PC-3 (cell line): Measurements from ENCODE around the gene WNK1. TPM values are rescaled to one million over a fixed set of nuclear protein-coding genes. Genes with fewer than 3 reads are reported as not detected.
"Not testable (repeated sequence)": the region's sequence is repeated elsewhere in the genome, so short reads cannot be mapped to it uniquely, and the experiment has no call there.

ENCODE experiments used
- ATAC-seq: fragments of 200-7000 bp; cut with Tn5 transposase; 2 replicates; pipeline ENCODE4 v1.9.1; 2020; ENCODE audit warnings: mild to moderate bottlenecking, moderate library complexity
- BruUV-seq: library from RNA; stranded (reverse); fragments of 400-500 nt; replicated peaks from 2 replicates; lab custom pipeline; 2021; lab: Mats Ljungman, UMichigan
- CTCF ChIA-PET: fragments of 300-600 bp; sonication (Branson Sonifier 250); formaldehyde crosslinking; loops from one replicate; lab custom pipeline; 2022; ENCODE audit warnings: antibody characterized with exemption; lab: Charles Lee
- POLR2A ChIA-PET: fragments of 300-600 bp; sonication (Branson Sonifier 250); formaldehyde crosslinking; loops from one replicate; lab custom pipeline; 2022; ENCODE audit warnings: antibody characterized with exemption; ENCODE audit not compliant: unreplicated experiment; lab: Charles Lee
- DNase-seq: peaks from one replicate; pipeline ENCODE4 v3.0.0-alpha.2; 2015
- H2AFZ ChIP-seq: fragments of 300-600 bp; sonication (generic); 2 replicates; pipeline ENCODE4 v1.6.0; 2016; ENCODE audit warnings: antibody characterized with exemption, low read length
- H3F3A ChIP-seq: fragments of 300-600 bp; sonication (generic); one replicate; pipeline ENCODE4 v1.6.0; 2017; ENCODE audit warnings: antibody characterized with exemption, low read length, control low read depth, mild to moderate bottlenecking; ENCODE audit not compliant: unreplicated experiment
- H3K27ac ChIP-seq: fragments of 300-600 bp; sonication (generic); 2 replicates; pipeline ENCODE4 v1.5.1; 2016; ENCODE audit warnings: mild to moderate bottlenecking, low read length
- H3K27me3 ChIP-seq: fragments of 300-600 bp; sonication (generic); 2 replicates; pipeline ENCODE4 v1.6.1; 2016; ENCODE audit warnings: low read length, mixed read lengths
- H3K36me3 ChIP-seq: fragments of 300-600 bp; sonication (generic); 2 replicates; pipeline ENCODE4 v1.6.1; 2016; ENCODE audit warnings: low read depth, mixed run types, low read length, mixed read lengths
- H3K4me1 ChIP-seq: fragments of 300-600 bp; sonication (generic); 2 replicates; pipeline ENCODE4 v1.5.1; 2016; ENCODE audit warnings: low read length; ENCODE audit not compliant: insufficient read depth
- H3K4me2 ChIP-seq: fragments of 300-600 bp; sonication (generic); 2 replicates; pipeline ENCODE4 v1.6.0; 2016; ENCODE audit warnings: low read length
- H3K4me3 ChIP-seq: fragments of 300-600 bp; sonication (generic); 2 replicates; pipeline ENCODE4 v1.5.1; 2016; ENCODE audit warnings: mild to moderate bottlenecking, low read length, mixed read lengths
- H3K79me2 ChIP-seq: fragments of 300-600 bp; sonication (generic); 2 replicates; pipeline ENCODE4 v1.6.1; 2017; ENCODE audit warnings: low read length, mixed read lengths
- H3K9ac ChIP-seq: fragments of 300-600 bp; sonication (generic); 2 replicates; pipeline ENCODE4 v1.6.0; 2016; ENCODE audit warnings: mild to moderate bottlenecking, low read length
- H3K9me2 ChIP-seq: fragments of 300-600 bp; sonication (generic); replicated peaks from 2 replicates; pipeline ENCODE4 v1.6.1; 2016; ENCODE audit warnings: mixed run types, low read length, mixed read lengths
- H3K9me3 ChIP-seq: fragments of 300-600 bp; sonication (generic); 2 replicates; pipeline ENCODE4 v1.6.1; 2016; ENCODE audit warnings: low read length, mixed read lengths
- H4K20me1 ChIP-seq: fragments of 300-600 bp; sonication (generic); 2 replicates; pipeline ENCODE4 v1.6.1; 2016; ENCODE audit warnings: low read length, mixed read lengths
- CTCF ChIP-seq: fragments of 300-600 bp; sonication (generic); conservative IDR thresholded peaks from 2 replicates; pipeline ENCODE4 v1.5.1; 2017; ENCODE audit warnings: antibody characterized with exemption, low read depth, mild to moderate bottlenecking, low read length
- EZH2 ChIP-seq: fragments of 300-600 bp; sonication (generic); IDR thresholded peaks from one replicate; pipeline ENCODE4 v1.6.1; 2017; ENCODE audit warnings: antibody characterized with exemption, mild to moderate bottlenecking, low read length; ENCODE audit not compliant: unreplicated experiment
- EZH2phosphoT487 ChIP-seq: fragments of 300-600 bp; sonication (generic); IDR thresholded peaks from 2 replicates; pipeline ENCODE4 v1.6.1; 2018; ENCODE audit warnings: mild to moderate bottlenecking, antibody characterized with exemption, low read length, borderline replicate concordance
- intact Hi-C: fragments of 100-400 bp; cut with micrococcal nuclease; formaldehyde crosslinking; loops from 2 replicates; pipeline ENCODE4 v1.9.0; 2023
- total RNA-seq: library from RNA; depleted of rRNA; stranded (reverse); fragments of >200 nt; gene quantifications from 2 replicates; pipeline ENCODE4 v1.2.3, GENCODE V29; 2014

Gene WNK1
- total RNA-seq, 1 experiment from 2014 or later: 44.5 TPM

- Histone ChIP-seq H3K79me2 (peaks cover 92% of the 10 kb centered on the region), H3K27me3 (no peaks in the 10 kb centered on the region), H3K9me3 (no peaks in the 10 kb centered on the region), H3K4me3 (no peak overlapping the region), H2AFZ (no peak overlapping the region), H3F3A (no peaks in the 10 kb centered on the region), H3K4me1 (no peaks in the 10 kb centered on the region), H3K9me2 (no peaks in the 10 kb centered on the region), H3K9ac (no peak overlapping the region), H3K4me2 (no peak overlapping the region), H3K27ac (no peak overlapping the region), H3K36me3 (peaks cover 4% of the 10 kb centered on the region; the same call in 1 of the 2 replicates), H4K20me1 (peaks cover 7% of the 10 kb centered on the region; the same call in 1 of the 2 replicates)
- no peak for DNase-seq
- no TSS peak for BruUV-seq
- CTCF ChIA-PET: no interaction called here
- POLR2A ChIA-PET: no interaction called here
- intact Hi-C loops: no loop called here
- ATAC-seq: no peak
- TF ChIP-seq EZH2 (no peak), EZH2phosphoT487 (no peak), CTCF (no peak)
Observed at GRCh38 chr12:810671-811415, 58.5 kb downstream of the WNK1 start.

GRCh38 chr12:812950-813349 lies 60.6 kb downstream of the WNK1 start:
- ATAC-seq (no peak), DNase-seq (no peak)
- Histone ChIP-seq H3K36me3 (peaks cover 4% of the 10 kb centered on the region; the same call in 1 of the 2 replicates), H3F3A (no peaks in the 10 kb centered on the region), H3K9ac (no peak overlapping the region), H3K27me3 (no peaks in the 10 kb centered on the region), H3K9me3 (no peaks in the 10 kb centered on the region), H3K4me3 (no peak overlapping the region), H3K9me2 (no peaks in the 10 kb centered on the region), H3K27ac (no peak overlapping the region), H2AFZ (no peak overlapping the region), H4K20me1 (peaks cover 7% of the 10 kb centered on the region; the same call in 1 of the 2 replicates), H3K4me2 (no peak overlapping the region), H3K79me2 (peaks cover 78% of the 10 kb centered on the region), H3K4me1 (peaks cover 10% of the 10 kb centered on the region; the same call in 1 of the 2 replicates)
- no TSS peak for BruUV-seq
- intact Hi-C loops: loop anchor here (1.0 kb wide), 1 partner anchor 59 kb away; no protein-coding TSS in a partner anchor
- TF ChIP-seq CTCF (no peak), EZH2 (no peak), EZH2phosphoT487 (no peak)
- ChIA-PET POLR2A (no interaction called here), CTCF (no interaction called here)

- ATAC-seq, H4K20me1 ChIP-seq, H3K4me2 ChIP-seq, POLR2A ChIA-PET, H3K36me3 ChIP-seq, H3K4me3 ChIP-seq, H3K27me3 ChIP-seq, CTCF ChIA-PET, H3K9me2 ChIP-seq, H3K9me3 ChIP-seq, BruUV-seq, H3F3A ChIP-seq, H3K9ac ChIP-seq, H3K27ac ChIP-seq, H2AFZ ChIP-seq: not testable (repeated sequence)
- Histone ChIP-seq H3K4me1 (peaks cover 10% of the 10 kb centered on the region; the same call in 1 of the 2 replicates), H3K79me2 (peaks cover 69% of the 10 kb centered on the region)
- intact Hi-C loops: loop anchor here (5.0 kb wide), 1 partner anchor 275 kb away; no protein-coding TSS in a partner anchor
- peak; percentile 28 for DNase-seq
Observed at GRCh38 chr12:817456-817855, 65.1 kb downstream of the WNK1 start.
